Uterus (tissue), 4 donors: Measurements from ENCODE around the gene APOL4. TPM values are rescaled to one million over a fixed set of nuclear protein-coding genes. Genes with fewer than 3 reads are reported as not detected.
"Not testable (repeated sequence)": the region's sequence is repeated elsewhere in the genome, so short reads cannot be mapped to it uniquely, and the experiment has no call there.

Experiments used
- DNase-seq, 2 donors: peaks; one replicate each; pipeline ENCODE4 v3.0.0-alpha.2; 2019 to 2020
- H3K27ac ChIP-seq, 2 donors: fragments of 200-600 bp; sonication (generic); 1 replicate in 1 of 2; 2 replicates in 1 of 2; pipeline ENCODE4 v1.5.1; 2016 to 2018
- H3K27me3 ChIP-seq, 2 donors: fragments of 200-600 bp; sonication (generic); one replicate each; pipeline ENCODE4 v1.5.1; 2018 to 2019; ENCODE audit warnings: control low read depth in 1 of 2
- H3K36me3 ChIP-seq, 2 donors: fragments of 200-600 bp; sonication (generic); one replicate each; pipeline ENCODE4 v1.5.1; 2019; ENCODE audit warnings: control low read depth in 1 of 2
- H3K4me1 ChIP-seq, 2 donors: fragments of 200-600 bp; sonication (generic); one replicate each; pipeline ENCODE4 v1.5.1; 2018 to 2019; ENCODE audit warnings: control low read depth in 1 of 2
- H3K4me3 ChIP-seq, 2 donors: fragments of 200-600 bp; sonication (generic); 1 replicate in 1 of 2; 2 replicates in 1 of 2; pipeline ENCODE4 v1.5.1; 2018 to 2019; ENCODE audit warnings: mild to moderate bottlenecking in 1 of 2
- H3K9me3 ChIP-seq, 2 donors: fragments of 200-600 bp; sonication (generic); one replicate each; pipeline ENCODE4 v1.5.1; 2019; ENCODE audit warnings: control low read depth in 1 of 2
- CTCF ChIP-seq, 4 experiments: fragments of 200-600 bp in 2 of 4; fragments of 450-650 bp in 2 of 4; sonication (generic) in 2 of 4; IDR thresholded peaks; one replicate each; pipeline ENCODE4 v1.5.1; 2016 to 2019; ENCODE audit warnings: antibody characterized with exemption in 4 of 4, mild to moderate bottlenecking in 2 of 4, moderate library complexity in 1 of 4
- POLR2A ChIP-seq, 2 donors: fragments of 450-650 bp; IDR thresholded peaks; one replicate each; pipeline ENCODE4 v1.6.1; 2016; ENCODE audit warnings: antibody characterized with exemption in 2 of 2, mild to moderate bottlenecking in 1 of 2, moderate library complexity in 1 of 2
- intact Hi-C: fragments of 100-400 bp; cut with DNase I; formaldehyde crosslinking; loops from one replicate; pipeline ENCODE4 v1.15.1; 2023; ENCODE audit warnings: low total_unique reads
- total RNA-seq, 4 donors: library from RNA; depleted of rRNA in 3 of 4; stranded (reverse); fragments of >200 nt in 3 of 4; gene quantifications; one replicate each; pipeline versions ENCODE4 v1.1.0 to v1.2.4, GENCODE V29; 2014 to 2023
- donor health status: DM: yes; HTN: yes; CAD: no.

APOL4 gene
- total RNA-seq, 4 donors from 2014 or later = 1.0 to 35.2 (median 16.9) TPM; not detected in 1

GRCh38 chr22:36155702-36156101, 45.9 kb downstream of the APOL4 start:
- Histone ChIP-seq H3K4me1 (peaks cover 12 to 18% of the 10 kb centered on the region in 2 donors), H3K27ac (peak overlapping the region; percentile 94 to 98), H3K27me3 (no peaks in the 10 kb centered on the region), H3K9me3 (no peaks in the 10 kb centered on the region), H3K36me3 (no peaks in the 10 kb centered on the region), H3K4me3 (peak overlapping the region; percentile 31 to 38)
- TF ChIP-seq CTCF (IDR thresholded peaks at IDR 0.05) (no peak), POLR2A (IDR thresholded peaks at IDR 0.05) (peak in 1 of 2 donors; percentile 38)
- DNase-seq = peak; percentile 77 to 83
- intact Hi-C loops = no loop called here

GRCh38 chr22:36154423-36154945, 47.1 kb downstream of the APOL4 start:
- Histone ChIP-seq H3K27me3 (no peaks in the 10 kb centered on the region), H3K36me3 (no peaks in the 10 kb centered on the region), H3K9me3 (no peaks in the 10 kb centered on the region), H3K27ac (peak overlapping the region; percentile 94 to 98), H3K4me3 (no peak overlapping the region), H3K4me1 (peaks cover 14 to 23% of the 10 kb centered on the region in 2 donors)
- intact Hi-C loops = no loop called here
- TF ChIP-seq POLR2A (IDR thresholded peaks at IDR 0.05) = no peak
- no peak for TF ChIP-seq CTCF (IDR thresholded peaks at IDR 0.05)
- no peak for DNase-seq

- H3K27me3 ChIP-seq = no peaks in the 10 kb centered on the region
- intact Hi-C loops = no loop called here
- no peak overlapping the region for H3K4me3 ChIP-seq
- DNase-seq = no peak
- TF ChIP-seq POLR2A (IDR thresholded peaks at IDR 0.05) (no peak), CTCF (IDR thresholded peaks at IDR 0.05) (no peak)
- H3K27ac ChIP-seq = peak overlapping the region; percentile 94 to 98
- H3K36me3 ChIP-seq = no peaks in the 10 kb centered on the region
- H3K9me3 ChIP-seq = no peaks in the 10 kb centered on the region
- peaks cover 14 to 23% of the 10 kb centered on the region in 2 donors for H3K4me1 ChIP-seq
Measured at GRCh38 chr22:36153501-36154422, 47.8 kb downstream of the APOL4 start.

GRCh38 chr22:36152821-36153220, 48.8 kb downstream of the APOL4 start:
- H3K36me3 ChIP-seq, DNase-seq, H3K9me3 ChIP-seq, intact Hi-C loops, H3K27me3 ChIP-seq, H3K4me3 ChIP-seq: not testable (repeated sequence)
- H3K4me1 ChIP-seq = peaks cover 14 to 23% of the 10 kb centered on the region in 2 donors
- peak overlapping the region; percentile 94 to 98 for H3K27ac ChIP-seq

GRCh38 chr22:36152088-36152487, 49.5 kb downstream of the APOL4 start:
- Histone ChIP-seq H3K27me3 (no peaks in the 10 kb centered on the region), H3K36me3 (no peaks in the 10 kb centered on the region), H3K9me3 (no peaks in the 10 kb centered on the region), H3K4me1 (peaks cover 14 to 23% of the 10 kb centered on the region in 2 donors), H3K27ac (peak overlapping the region; percentile 94 to 98), H3K4me3 (no peak overlapping the region)
- DNase-seq = no peak
- intact Hi-C loops = no loop called here
- no peak for TF ChIP-seq POLR2A (IDR thresholded peaks at IDR 0.05)
- no peak for TF ChIP-seq CTCF (IDR thresholded peaks at IDR 0.05)
